Measurements from ENCODE around the gene LRRC4B. TPM values are rescaled to one million over a fixed set of nuclear protein-coding genes. Genes with fewer than 3 reads are reported as not detected.

The LRRC4B gene
- total RNA-seq, 2 experiments from 2014 or later = not detected

DNA sequence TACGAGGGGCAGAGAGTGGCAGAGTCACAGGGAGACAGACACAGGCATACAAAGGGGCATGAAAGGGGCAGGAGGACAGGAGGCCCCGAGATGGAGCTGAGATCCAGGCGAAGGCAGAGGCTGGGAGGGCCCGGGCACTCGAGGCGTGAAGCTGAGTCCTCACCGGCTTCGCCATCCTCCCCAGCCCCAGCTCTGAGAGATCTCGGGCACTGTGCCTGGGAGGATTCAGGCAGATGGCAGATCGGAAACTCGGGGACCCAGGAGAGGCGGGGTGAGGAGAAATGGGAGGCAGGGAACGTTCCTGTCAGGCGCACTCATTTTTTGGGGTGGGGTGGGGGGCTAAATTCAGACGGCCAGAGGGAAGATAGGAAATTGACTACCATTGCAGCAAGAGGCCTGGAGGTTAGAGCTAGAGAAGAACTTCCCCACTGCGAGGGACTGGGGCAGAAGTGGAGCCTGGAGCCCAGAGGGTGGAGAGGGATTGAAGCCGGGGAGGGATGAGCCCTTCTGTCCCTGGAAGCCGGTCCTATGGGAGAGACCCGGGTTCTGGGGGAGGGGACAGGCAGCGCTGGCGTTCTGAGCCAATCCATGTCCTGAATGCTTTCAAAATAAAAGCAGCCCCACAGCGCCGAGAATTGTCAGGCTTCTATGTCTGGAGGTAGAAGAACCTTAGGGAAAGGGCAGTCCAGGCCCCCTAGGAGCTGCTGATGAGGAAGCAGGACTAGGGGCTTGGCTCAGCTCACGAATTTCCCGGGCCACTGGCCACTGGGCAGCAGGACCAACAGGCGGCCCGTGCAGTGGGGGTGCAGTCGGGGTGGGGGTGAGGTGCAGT is 12.6 kb downstream of the LRRC4B start:
- ChIA-PET CTCF (interaction anchor here (0.5 to 2.8 kb wide), 14 partner anchors 11 to 279 kb away, joined by 3 to 9 read pairs (median 4); partner anchors contain the start of gene JOSD2), POLR2A (no interaction called here)

DNA sequence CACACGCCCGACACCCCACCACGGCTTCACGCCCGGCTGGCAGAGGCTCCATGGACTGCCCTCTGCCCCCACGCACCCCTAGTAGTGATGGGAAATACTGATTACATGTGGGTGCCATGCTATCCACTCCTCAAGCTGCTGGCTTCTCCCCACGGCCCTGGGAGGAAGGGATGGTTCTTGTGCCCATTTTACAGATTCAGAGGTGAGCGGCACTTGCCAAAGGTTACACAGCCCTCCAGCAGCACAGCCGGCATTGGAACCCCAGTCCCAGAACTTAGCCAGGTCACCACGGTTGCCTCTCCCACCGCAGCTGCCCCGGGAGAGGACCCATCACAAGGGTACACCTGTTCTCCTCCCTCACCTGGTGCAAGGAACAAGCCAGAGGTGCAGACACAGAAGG is 13.2 kb downstream of the LRRC4B start:
- POLR2A ChIA-PET = no interaction called here
- CTCF ChIA-PET = interaction anchor here (1.4 to 2.8 kb wide), 4 partner anchors 18 to 263 kb away, joined by 3 to 9 read pairs (median 7); no protein-coding TSS in a partner anchor

DNA sequence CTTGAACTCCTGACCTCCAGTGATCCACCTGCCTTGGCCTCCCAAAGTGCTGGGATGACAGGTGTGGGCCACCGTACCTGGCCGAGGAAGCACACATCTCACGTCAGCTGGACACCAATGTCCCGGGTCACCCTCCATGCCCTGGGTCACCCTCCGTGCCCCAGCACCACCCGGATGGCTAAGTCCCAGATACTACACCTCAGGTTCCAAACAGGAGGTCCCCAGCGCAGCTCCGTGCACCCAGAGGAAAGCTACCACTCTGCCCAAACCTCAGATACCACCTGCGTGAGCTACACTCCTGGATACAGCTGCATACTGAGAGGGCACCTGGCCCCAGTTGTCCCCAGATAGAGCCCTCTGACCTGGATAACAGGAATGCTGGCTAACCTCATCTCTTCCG is 14.0 kb downstream of the LRRC4B start:
- CTCF ChIA-PET = interaction anchor here (0.6 to 0.7 kb wide), 2 partner anchors 10 to 342 kb away, joined by 3 read pairs; no protein-coding TSS in a partner anchor
- POLR2A ChIA-PET = interaction anchor here (0.6 kb wide), 1 partner anchor 81 kb away, joined by 6 read pairs; no protein-coding TSS in a partner anchor

DNA sequence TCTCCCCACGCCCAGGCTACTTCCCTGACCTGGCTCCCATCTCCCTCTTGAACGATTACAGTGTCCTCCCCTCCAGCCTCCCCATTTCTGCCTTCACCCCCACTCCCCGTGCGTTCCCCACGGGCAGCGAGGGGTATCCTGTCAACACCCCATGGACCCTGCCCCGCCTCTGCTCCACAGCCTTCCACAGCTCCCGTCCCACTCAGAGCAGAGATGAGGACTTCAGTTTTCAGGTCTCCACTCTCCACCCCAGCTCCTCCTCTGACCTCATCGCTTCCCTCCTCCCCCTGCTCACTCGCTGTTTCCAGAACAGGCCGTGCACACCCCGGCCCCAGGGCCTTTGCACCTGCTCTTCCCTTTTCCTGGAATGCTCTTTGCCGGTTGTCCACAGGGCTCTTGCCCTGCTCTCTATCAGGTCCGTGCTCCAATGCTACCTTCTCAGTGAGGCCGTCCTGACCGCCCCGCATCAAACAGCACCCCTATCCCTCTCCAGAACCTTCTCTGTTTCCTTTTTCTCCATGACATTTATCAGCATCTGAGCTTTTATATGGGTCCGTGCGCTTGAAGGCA is 15.0 kb downstream of the LRRC4B start:
- CTCF ChIA-PET = interaction anchor here (0.6 kb wide), 1 partner anchor 343 kb away, joined by 3 read pairs; no protein-coding TSS in a partner anchor
- POLR2A ChIA-PET = no interaction called here

DNA sequence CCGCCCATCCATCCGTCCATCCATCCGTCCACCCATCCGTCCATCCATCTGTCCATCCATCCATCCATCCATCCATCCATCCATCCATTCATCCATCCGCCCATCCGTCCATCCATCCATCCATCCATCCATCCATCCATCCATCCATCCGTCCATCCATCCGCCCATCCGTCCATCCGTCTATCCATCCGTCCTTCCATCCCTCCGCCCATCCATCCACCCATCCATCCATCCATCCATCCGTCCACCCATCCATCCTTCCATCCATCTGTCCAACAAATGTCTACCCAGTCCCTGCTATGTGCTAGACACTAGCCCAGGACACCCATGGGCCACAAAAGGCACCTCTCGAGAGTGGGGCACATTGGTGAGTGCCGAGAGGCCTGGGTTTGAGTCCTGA is 15.7 kb downstream of the LRRC4B start:
- CTCF ChIA-PET = no interaction called here
- POLR2A ChIA-PET = no interaction called here

DNA sequence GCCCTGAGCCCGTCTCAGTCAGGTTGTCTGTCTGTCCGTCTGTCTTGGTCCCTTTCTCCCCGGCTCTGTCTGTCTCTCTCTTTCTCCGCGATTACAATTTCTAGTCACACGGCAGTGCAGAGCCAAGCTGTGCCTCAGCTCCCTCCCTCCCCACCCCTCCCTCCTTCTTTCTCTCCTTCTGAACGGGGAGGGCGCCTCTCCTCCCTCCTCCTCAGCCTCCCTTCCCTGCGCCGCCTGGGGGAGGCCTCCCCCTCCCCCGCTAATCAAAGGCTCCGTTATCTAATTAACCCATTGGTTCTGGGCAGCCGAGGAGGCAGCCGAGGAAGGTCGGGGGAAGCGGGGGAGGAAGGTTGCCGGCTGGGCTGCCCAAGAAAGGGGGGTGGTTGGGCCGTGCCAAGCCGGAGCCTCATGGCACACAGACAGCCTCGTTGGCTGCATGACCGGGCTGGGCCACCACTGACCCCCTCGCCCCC is 16.5 kb downstream of the LRRC4B start:
- POLR2A ChIA-PET = no interaction called here
- CTCF ChIA-PET = no interaction called here

DNA sequence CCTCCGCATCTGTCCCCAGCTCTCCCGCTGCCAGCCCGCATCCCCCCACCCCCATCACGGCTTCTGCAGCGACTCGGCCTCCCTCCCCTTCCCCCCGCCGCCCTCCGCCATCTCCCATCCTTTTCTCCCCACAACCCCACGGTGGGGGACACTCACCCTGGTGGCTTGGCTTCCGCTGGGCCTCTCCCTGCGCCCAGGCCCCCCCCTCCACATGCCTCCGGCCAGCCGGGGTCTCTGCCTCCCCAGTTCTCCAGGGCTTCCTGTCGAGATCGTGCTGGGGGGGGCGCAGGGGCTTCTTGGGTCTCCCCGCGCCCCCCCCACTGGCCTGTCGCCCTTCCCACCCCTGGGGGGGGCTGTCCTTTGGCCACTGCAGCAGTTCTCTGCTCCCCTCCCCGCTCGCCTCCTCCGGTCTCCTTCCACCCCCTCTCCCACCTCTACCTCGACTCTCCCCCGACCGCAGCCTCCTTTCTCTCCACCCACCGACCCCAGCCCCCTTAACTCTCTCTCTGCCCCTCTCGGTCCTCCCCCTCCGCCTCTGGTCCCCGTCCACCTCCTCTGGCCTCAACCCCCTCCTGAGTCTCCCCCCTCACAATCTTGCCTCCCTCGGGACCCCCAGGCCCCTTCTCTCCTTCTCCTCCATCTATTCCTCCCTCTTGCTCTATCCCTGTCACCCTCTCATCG is 17.1 kb downstream of the LRRC4B start:
- CTCF ChIA-PET = no interaction called here
- POLR2A ChIA-PET = no interaction called here

DNA sequence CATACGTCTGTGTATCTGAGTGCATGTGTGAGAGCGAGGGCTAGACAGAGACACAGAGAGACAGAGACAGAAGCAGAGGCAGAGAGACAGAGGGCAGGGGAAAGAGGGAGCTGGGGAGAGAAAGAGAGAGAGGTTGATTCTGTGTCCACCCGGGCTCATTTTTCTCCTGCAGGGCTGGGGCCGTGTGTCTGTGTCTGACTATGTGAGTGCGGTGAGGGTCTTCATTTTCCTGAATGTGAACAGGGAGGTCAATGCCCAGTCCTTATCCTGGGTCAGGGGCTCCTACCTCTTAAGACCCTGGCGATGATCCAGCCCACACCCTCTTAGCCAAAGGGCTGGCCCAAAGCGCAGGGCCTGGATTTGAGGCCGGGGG is 17.7 kb downstream of the LRRC4B start:
- ChIA-PET CTCF (no interaction called here), POLR2A (no interaction called here)

DNA sequence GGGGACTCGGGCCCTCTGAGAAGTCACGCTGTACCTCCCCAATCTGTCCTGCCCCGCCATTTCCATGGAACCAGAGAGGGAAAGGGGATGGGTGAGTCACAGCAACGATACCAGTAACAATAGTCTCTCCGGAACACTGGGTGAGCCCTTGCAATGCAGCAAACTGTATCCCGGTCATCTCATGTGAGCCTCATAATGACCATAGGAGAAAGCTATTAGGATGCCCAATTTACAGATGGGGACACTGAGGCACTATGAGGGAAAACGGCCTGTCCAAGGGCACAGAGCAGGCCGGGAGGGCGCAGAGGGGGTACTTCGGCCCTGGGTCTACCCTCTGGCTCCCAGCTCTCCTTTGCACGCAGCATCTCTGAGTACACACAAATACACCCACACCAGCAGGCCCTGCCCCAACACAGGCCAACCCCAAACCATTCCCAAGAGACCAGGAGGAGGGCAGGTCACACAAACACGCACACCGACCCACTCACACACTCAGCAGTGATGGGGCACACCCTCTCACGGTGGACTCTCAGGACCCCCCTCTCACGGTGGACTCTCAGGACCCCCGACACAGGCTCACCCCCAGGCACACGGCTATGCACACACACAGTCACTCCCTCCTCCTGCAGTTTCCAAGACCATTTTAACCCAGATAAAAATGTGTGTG is 18.2 kb downstream of the LRRC4B start:
- POLR2A ChIA-PET = no interaction called here

DNA sequence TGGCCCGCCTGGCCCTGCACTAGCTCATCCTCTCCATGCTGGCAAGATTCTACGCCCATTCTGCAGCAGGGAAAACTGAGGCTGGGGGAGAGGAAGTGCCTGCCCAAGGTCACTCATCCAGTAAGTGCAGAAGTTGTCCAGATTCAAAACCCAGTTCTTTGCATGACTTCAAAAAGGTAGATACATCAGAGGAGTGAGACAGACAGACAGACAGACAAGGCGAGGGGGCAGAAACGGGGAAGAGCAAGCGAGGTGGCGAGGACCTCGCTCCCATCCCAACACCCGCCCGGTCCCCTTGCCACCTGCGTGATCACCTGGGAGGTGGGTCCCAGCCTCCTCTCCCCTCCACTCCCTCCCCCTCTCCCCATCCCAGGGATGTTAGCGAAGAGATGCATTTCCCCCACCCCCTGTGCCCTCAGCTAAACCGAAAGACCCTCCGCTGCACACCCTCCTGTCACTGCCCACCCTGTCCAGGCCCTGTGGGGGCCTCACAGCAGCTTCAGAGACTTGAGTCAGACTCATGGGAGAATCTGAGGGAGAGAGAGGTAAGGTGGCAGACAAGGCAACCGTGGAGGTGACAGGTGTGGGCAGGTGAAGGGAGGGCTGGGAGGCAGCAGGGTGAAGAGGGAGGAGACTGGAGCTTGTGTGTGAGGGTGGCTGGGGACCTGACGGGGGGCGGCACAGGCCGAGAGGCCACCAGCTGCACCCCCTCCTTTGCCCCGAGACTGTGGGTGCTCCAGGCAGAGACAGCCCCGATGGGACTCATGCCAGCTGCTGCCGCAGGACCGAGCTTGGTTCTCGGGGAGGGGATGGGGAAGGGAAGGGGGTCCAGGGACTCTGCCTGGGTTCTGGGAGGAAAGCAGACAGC is 18.9 kb downstream of the LRRC4B start:
- ChIA-PET POLR2A (no interaction called here), CTCF (no interaction called here)

More for the DNA sequence above, 18.2 kb downstream of the LRRC4B start:
- CTCF ChIA-PET = no interaction called here

DNA sequence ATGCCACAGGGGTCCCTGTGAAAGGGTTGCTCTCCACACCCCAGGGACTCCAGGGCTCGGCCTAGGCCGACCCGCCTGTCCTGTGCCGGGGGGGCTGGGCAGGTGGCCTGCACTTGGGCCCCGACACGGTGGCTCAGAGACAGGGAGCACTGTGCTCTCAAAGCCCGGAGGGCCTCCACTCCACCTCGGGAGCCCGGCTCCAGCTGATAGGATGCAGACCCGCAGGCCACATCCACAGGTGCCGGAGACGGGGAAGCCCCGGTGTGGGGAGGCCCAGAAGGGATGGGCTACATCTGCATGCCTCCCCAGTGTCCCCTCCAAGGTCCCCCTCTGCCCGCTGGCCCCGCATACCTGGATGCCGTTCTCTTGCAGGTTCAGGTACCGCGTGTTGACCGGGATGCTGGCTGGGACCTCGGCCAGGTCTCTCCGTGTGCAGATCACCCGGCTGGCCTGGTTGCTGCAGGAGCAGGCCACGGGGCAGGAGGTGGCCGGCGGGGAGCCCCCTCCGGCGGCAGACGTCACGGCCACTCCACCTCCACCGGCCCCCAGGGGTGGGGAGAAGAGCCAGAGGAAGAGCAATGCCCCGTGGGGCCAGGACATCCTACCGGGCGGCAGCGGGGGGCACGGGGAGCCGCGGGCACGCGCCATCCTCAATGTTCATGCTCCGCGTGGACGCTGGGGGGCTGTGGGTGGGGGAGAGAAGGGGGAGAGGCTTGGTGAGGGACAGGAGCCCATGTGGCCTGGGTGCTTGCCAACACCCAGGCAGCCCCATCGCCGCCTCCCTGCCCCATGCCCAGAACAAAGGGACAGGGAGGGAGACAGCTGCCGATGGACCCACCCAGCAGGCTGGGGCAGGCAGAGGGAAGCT is 19.8 kb downstream of the LRRC4B start:
- POLR2A ChIA-PET = no interaction called here
- CTCF ChIA-PET = no interaction called here

DNA sequence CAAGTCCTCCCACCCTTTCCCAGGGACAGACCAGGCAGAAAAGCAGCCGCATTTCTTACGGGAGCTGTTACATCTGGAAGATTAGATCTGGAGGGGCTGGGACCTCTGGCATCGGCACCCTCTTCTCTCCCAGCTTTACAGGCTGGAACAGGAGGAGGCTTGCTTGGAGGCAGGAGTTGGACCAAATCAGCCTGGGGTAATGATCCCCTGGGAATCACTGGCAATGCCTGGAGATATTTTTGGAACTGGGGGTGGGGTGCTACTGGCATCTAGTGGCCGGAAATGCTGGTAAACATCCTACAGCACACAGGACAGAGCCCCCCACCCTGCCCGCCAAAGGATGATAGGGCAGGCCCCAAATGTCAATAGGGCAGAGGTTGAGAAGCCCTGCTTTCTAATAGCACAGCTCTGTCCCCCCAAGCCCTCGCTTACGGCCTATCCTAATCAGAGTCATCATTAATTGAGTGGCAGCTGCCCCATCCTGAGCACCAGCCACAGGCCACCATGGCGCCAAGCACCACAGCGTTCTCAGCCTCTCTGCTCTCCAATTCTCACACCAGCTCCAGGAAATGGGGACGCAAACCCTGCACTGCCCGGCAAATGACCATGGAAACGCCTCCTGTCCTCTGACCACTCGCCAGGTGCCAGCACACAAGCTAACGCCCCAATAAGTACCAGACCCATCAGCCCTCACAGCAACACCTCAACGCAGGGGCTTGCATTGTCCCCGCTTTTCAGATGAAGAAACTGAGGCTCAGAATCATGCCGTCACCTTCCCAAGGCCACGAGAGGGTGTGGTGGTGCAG is 20.6 kb downstream of the LRRC4B start:
- POLR2A ChIA-PET = no interaction called here
- CTCF ChIA-PET = no interaction called here

DNA sequence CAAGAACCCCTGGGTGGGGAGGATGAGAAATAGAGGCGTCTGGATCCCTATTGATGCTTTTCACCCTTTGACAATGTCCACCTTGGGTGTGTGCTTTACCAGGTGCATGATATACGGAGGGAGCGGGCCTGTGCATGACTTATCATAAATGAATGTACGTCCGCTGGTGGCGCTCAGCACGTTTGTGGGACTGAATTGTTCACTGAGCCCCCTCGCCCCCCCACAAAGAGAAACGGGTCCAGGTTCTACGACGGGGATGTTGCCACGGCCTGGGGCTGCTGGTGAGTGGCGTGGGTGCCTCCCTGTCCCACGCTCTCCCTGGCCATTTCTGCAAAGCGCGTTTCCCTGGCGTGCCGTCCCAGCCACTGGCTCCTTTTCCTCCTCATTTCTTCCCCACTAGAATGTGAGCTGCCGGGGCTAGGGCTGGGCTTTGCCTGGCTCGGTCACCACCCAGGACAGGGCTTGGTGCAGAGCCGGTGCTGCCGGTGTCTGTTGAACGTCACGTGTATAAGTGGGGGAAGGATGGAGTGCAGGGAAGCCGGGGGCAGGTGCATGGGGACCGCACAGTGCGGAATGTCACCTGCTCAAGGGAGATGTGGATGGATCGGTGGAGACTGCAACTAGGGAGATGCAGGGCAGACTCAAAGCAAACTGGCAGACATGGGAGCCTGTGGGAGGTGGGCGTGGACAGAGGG is 21.6 kb downstream of the LRRC4B start:
- ChIA-PET CTCF (no interaction called here), POLR2A (no interaction called here)

DNA sequence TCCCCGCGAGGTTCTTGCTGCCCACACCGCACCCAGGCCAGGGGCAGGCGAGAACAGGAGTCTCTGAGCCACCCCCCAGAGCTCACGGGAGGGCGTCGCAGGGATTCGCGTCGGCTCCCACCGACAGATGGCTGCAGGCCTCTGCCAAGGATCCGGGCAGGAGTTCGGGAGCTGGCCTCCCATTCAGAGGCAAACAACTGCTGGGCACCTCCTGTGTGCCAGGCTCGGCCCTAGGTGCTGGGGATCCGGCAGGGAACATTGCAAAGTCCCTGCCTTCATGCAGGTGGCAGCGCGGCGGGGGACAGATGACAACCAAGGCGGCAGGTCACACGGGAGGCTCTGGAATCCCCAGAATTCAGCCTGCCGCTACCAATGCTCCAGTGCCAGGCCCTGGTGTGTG is 25.3 kb downstream of the LRRC4B start:
- ChIA-PET CTCF (interaction anchor here (0.7 kb wide), 1 partner anchor 39 kb away, joined by 3 read pairs; no protein-coding TSS in a partner anchor), POLR2A (no interaction called here)

DNA sequence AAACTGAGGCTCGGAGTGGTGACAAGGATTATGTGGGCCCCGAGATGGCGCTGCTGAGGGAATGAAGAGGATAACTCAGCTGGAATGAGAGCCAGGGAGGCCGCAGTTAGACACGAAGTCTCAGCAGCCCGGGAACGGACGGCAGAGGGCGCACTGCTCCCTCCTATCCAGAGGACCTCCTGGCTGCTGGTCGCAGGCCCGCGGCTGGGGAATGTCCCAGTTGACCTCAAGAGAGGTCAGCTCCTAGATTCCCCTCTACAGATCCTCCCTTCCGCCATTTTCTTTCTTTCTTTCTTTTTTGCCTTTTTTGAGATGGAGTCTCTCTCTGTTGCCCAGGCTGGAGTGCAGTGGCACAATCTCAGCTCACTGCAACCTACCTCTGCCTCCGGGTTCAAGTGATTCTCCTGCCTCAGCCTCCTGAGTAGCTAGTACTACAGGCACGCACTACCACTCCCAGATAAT is 30.4 kb downstream of the LRRC4B start:
- ChIA-PET CTCF (interaction anchor here (0.6 to 2.2 kb wide), 9 partner anchors 9 to 384 kb away, joined by 3 to 9 read pairs (median 4); no protein-coding TSS in a partner anchor), POLR2A (no interaction called here)

DNA sequence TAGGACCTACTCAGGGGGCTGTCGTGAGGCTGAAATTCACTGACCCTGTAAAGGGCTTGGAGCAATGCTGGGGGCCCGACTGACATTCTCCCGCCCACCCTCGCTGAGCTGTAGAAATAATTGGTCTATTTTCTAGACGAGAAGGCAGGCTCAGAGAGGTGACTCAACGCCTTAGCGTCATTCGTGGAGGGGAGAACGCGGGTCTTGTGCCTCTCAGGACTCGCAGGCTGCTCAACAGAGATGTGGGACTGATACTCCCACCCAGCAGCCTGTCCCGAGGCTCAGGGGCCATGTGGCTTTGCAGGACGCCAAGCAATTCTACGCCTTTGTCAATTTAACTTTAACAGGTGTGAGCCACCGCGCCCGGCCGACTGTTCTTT is 30.9 kb downstream of the LRRC4B start:
- POLR2A ChIA-PET = no interaction called here
- CTCF ChIA-PET = interaction anchor here (0.6 to 2.2 kb wide), 8 partner anchors 8 to 385 kb away, joined by 3 to 9 read pairs (median 5); no protein-coding TSS in a partner anchor
